Panc1 (cell line): ENCODE data around the gene FGF23. TPM values are rescaled to one million over a fixed set of nuclear protein-coding genes. Genes with fewer than 3 reads are reported as not detected.

ENCODE experiments used
- ATAC-seq: fragments of 200-7000 bp; cut with Tn5 transposase; 2 replicates; pipeline ENCODE4 v1.9.1; 2020; ENCODE audit warnings: mild to moderate bottlenecking, moderate library complexity
- BruUV-seq: library from RNA; stranded (reverse); fragments of 400-500 nt; replicated peaks from 2 replicates; lab custom pipeline; 2021; lab: Mats Ljungman, UMichigan
- CTCF ChIA-PET: fragments of 300-600 bp; sonication (Branson Sonifier 250); formaldehyde crosslinking; loops from one replicate; lab custom pipeline; 2022; ENCODE audit warnings: antibody characterized with exemption; lab: Charles Lee
- POLR2A ChIA-PET: fragments of 300-600 bp; sonication (Branson Sonifier 250); formaldehyde crosslinking; loops from one replicate; lab custom pipeline; 2022; ENCODE audit warnings: antibody characterized with exemption; lab: Charles Lee
- DNase-seq: peaks from one replicate; pipeline ENCODE4 v3.0.0-alpha.2; 2010; ENCODE audit warnings: low read depth, low spot score
- H3K27ac ChIP-seq: 2 replicates; pipeline ENCODE4 v1.5.1; 2011; ENCODE audit warnings: mild to moderate bottlenecking, low read length, inconsistent platforms
- H3K27me3 ChIP-seq: fragments of 200-500 bp; sonication (Bioruptor generic); 2 replicates; pipeline ENCODE4 v1.6.0; 2014; ENCODE audit warnings: low read length, inconsistent platforms; ENCODE audit not compliant: control insufficient read depth, insufficient read depth
- H3K36me3 ChIP-seq: fragments of 200-500 bp; sonication (Bioruptor generic); 2 replicates; pipeline ENCODE4 v1.5.1; 2014; ENCODE audit warnings: inconsistent platforms, mild to moderate bottlenecking, low read length, moderate library complexity; ENCODE audit not compliant: control insufficient read depth, insufficient read depth
- H3K4me1 ChIP-seq: 2 replicates; pipeline ENCODE4 v1.5.1; 2011; ENCODE audit warnings: inconsistent platforms, mild to moderate bottlenecking, low read length, moderate library complexity; ENCODE audit not compliant: control insufficient read depth, insufficient read depth
- H3K4me3 ChIP-seq, 2 experiments: 2 replicates each; pipeline ENCODE4 v1.5.1; 2011 to 2012; ENCODE audit warnings: low read depth in 2 of 2, low read length in 2 of 2, mild to moderate bottlenecking in 2 of 2, inconsistent platforms in 1 of 2, moderate library complexity in 1 of 2
- H3K9me3 ChIP-seq: fragments of 200-500 bp; sonication (Bioruptor generic); 2 replicates; pipeline ENCODE4 v1.5.1; 2014; ENCODE audit warnings: low read depth, mild to moderate bottlenecking, inconsistent platforms, low read length, moderate library complexity; ENCODE audit not compliant: control insufficient read depth, insufficient read depth
- CTCF ChIP-seq: fragments of 450-650 bp; IDR thresholded peaks from 2 replicates; pipeline ENCODE4 v1.5.1; 2017; ENCODE audit warnings: mild to moderate bottlenecking
- POLR2AphosphoS5 ChIP-seq: IDR thresholded peaks from 2 replicates; pipeline ENCODE4 v1.6.1; 2012; ENCODE audit warnings: mild to moderate bottlenecking, low read depth, low read length, moderate library complexity
- SIN3A ChIP-seq: IDR thresholded peaks from 2 replicates; pipeline ENCODE4 v1.6.1; 2012; ENCODE audit warnings: low read depth, mild to moderate bottlenecking, low read length, moderate library complexity, borderline replicate concordance; ENCODE audit not compliant: insufficient read depth
- TCF7L2 ChIP-seq: IDR thresholded peaks from 2 replicates; pipeline ENCODE4 v1.6.1; 2011; ENCODE audit warnings: mild to moderate bottlenecking, low read depth, low read length, inconsistent platforms
- in situ Hi-C: cut with HindIII; loops from 2 replicates; pipeline ENCODE4 v1.10.0; 2016; ENCODE audit warnings: low sequenced_read_pairs, low pct_unique_long_range_greater_than_20kb
- intact Hi-C: fragments of 100-400 bp; cut with micrococcal nuclease; formaldehyde crosslinking; loops from one replicate; pipeline ENCODE4 v1.10.0; 2022; ENCODE audit not compliant: unreplicated experiment
- total RNA-seq: library from RNA; stranded (reverse); gene quantifications from one replicate; pipeline ENCODE4 v1.2.1, GENCODE V29; 2021; ENCODE audit not compliant: unreplicated experiment
- TF ChIP-seq, protein P1 (sequence below), 2 experiments: IDR thresholded peaks; 2 replicates each; pipeline ENCODE4 v1.6.1; 2011 to 2012; ENCODE audit warnings: low read depth in 2 of 2, control low read depth in 1 of 2, low read length in 1 of 2, mild to moderate bottlenecking in 1 of 2, moderate library complexity in 1 of 2; ENCODE audit not compliant: insufficient read depth in 1 of 2

Gene FGF23
- total RNA-seq, 1 experiment from 2014 or later = not detected

DNA sequence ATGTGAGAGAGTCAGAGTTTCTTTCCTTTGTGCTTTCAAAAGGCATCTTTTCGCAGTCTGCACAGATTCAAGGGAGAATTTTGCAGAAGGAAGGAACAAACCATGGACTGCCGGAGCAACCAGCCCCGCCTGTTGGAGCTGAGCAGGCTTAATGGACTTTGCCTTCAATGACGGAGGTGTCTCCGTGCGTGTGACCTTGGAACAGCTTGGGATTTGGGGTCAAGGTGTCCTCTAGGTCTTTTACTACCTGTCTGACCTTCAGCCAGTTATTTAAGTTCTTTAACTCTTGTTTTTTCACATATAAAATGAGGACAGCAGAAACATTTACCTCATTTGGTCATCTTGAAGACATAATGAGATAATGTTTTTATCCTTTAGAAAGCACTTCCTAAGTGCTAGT is 4.1 kb downstream of the FGF23 start:
- H3K9me3 ChIP-seq = no peaks in the 10 kb centered on the region
- no peaks in the 10 kb centered on the region for H3K36me3 ChIP-seq
- DNase-seq (no peak), ATAC-seq (no peak)
- H3K4me3 ChIP-seq = no peak overlapping the region
- H3K27me3 ChIP-seq = peaks cover 4% of the 10 kb centered on the region
- H3K4me1 ChIP-seq = no peaks in the 10 kb centered on the region
- no peak overlapping the region for H3K27ac ChIP-seq
- in situ Hi-C loops (no loop called here), intact Hi-C loops (no loop called here)
- ChIA-PET POLR2A (no interaction called here), CTCF (no interaction called here)
- BruUV-seq = no TSS peak
- TF ChIP-seq POLR2AphosphoS5 = no peak
- TF ChIP-seq, protein P1, sequence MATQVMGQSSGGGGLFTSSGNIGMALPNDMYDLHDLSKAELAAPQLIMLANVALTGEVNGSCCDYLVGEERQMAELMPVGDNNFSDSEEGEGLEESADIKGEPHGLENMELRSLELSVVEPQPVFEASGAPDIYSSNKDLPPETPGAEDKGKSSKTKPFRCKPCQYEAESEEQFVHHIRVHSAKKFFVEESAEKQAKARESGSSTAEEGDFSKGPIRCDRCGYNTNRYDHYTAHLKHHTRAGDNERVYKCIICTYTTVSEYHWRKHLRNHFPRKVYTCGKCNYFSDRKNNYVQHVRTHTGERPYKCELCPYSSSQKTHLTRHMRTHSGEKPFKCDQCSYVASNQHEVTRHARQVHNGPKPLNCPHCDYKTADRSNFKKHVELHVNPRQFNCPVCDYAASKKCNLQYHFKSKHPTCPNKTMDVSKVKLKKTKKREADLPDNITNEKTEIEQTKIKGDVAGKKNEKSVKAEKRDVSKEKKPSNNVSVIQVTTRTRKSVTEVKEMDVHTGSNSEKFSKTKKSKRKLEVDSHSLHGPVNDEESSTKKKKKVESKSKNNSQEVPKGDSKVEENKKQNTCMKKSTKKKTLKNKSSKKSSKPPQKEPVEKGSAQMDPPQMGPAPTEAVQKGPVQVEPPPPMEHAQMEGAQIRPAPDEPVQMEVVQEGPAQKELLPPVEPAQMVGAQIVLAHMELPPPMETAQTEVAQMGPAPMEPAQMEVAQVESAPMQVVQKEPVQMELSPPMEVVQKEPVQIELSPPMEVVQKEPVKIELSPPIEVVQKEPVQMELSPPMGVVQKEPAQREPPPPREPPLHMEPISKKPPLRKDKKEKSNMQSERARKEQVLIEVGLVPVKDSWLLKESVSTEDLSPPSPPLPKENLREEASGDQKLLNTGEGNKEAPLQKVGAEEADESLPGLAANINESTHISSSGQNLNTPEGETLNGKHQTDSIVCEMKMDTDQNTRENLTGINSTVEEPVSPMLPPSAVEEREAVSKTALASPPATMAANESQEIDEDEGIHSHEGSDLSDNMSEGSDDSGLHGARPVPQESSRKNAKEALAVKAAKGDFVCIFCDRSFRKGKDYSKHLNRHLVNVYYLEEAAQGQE (IDR thresholded peaks at IDR 0.05; ENCODE audit: insufficient read depth in 1 of 2, low read depth in 2 of 2, low read length in 1 of 2) = no peak
- no peak for TF ChIP-seq TCF7L2
- no peak for TF ChIP-seq SIN3A
- TF ChIP-seq CTCF = no peak

DNA sequence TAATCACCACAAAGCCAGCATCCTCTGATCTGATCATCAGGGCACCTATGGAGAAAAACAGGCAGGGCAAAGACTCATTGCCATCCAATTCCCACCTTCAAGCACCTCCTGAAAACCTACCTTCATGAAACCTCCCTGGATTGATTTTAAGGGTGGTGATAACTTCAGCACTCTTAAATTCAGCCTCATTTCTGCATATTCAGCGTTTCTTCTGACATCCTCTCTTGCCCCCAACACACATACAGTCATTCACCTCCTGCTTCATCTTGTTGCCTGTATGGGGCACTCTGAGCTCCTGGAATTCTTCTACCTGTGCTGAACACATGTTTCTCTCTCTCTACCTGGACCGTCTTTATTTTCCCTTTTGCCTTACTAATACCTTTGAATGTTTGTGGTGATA is 6.9 kb downstream of the FGF23 start:
- H3K4me1 ChIP-seq = no peaks in the 10 kb centered on the region
- no peaks in the 10 kb centered on the region for H3K9me3 ChIP-seq
- intact Hi-C loops (no loop called here), in situ Hi-C loops (no loop called here)
- no peaks in the 10 kb centered on the region for H3K36me3 ChIP-seq
- H3K27me3 ChIP-seq = peaks cover 4% of the 10 kb centered on the region; the same call in 1 of the 2 replicates
- no peak overlapping the region for H3K27ac ChIP-seq
- H3K4me3 ChIP-seq = no peak overlapping the region
- POLR2A ChIA-PET = no interaction called here
- TF ChIP-seq SIN3A (no peak), POLR2AphosphoS5 (no peak), CTCF (no peak), TCF7L2 (no peak)
- TF ChIP-seq, protein P1 (IDR thresholded peaks at IDR 0.05; ENCODE audit: insufficient read depth in 1 of 2, low read depth in 2 of 2, low read length in 1 of 2) = no peak
- CTCF ChIA-PET = no interaction called here
- ATAC-seq = no peak
- BruUV-seq = no TSS peak
- DNase-seq = no peak
